GM21360 (cell line): ENCODE data around the gene SLC35B2.
A peak's percentile ranks its signal among the peaks of the same experiment; 100 is the strongest.

Experiments
- ATAC-seq: cut with Tn5 transposase; IDR thresholded peaks from one replicate; pipeline ENCODE4 v1.9.1; 2021; ENCODE audit warnings: mild to moderate bottlenecking, moderate library complexity; ENCODE audit not compliant: unreplicated experiment

The SLC35B2 gene, protein sequence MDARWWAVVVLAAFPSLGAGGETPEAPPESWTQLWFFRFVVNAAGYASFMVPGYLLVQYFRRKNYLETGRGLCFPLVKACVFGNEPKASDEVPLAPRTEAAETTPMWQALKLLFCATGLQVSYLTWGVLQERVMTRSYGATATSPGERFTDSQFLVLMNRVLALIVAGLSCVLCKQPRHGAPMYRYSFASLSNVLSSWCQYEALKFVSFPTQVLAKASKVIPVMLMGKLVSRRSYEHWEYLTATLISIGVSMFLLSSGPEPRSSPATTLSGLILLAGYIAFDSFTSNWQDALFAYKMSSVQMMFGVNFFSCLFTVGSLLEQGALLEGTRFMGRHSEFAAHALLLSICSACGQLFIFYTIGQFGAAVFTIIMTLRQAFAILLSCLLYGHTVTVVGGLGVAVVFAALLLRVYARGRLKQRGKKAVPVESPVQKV

DNA sequence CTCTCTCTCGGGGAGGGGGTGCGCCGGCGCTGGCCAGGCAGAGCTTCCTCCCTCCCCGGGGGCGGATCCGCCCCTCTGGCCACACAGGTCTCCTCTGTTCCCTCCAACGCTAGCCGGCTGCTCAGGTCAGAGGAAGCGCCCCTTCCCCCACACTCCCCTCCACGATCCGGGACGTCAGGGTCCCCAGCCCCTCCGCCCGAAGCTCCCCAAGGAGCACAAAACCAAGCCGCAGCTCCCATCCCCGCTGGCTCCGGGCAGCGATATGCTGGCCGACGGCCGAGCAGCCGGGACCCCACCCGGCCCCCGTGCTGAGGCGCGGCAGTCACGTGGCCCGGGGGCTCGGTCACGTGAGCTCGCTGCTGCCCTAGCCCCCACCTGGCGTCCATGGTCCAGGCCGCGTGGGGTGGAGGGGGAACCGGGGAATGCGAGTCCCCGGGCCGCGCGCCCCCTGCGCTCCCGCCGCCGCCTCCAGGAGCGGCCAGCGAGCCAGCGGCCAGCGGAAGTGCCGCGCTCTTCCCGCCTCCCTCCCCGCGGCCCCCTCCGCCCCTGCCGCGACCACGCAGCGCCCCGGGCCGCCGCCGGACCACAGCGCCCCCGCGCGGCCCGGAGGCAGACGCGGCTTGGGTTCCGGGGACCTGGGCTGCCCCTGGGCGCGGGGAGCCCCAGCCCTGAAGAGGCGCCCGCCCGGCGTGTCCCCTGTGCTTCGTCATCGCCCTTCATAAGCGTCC is at the start of gene SLC35B2:
SLC35B2 (minus strand) TSS at position 504 of the 728 bp plus-strand sequence; CDS start at position 386, 118 bp downstream.
- peak; percentile 29 for ATAC-seq

DNA sequence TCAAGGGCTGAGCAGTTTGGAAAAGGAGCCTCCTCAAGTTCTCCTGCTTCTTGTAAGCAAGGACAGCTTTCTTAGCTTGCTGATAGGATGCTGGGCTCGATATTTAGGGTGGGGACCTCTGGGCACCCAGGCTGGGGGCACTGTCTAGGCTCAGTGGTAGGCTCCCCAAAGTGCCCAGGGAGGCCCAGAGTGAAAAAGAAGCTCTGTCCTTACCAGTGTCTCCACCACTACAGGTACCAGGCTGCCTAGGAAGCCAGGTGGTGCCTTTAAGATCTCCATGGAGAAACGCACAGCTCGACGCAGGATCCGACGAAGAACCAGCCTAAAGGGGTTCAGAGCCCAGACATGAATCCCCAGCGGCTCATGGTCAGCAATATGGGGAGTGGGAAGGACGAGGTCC is 49.4 kb upstream of the SLC35B2 start:
- ATAC-seq, result no peak

DNA sequence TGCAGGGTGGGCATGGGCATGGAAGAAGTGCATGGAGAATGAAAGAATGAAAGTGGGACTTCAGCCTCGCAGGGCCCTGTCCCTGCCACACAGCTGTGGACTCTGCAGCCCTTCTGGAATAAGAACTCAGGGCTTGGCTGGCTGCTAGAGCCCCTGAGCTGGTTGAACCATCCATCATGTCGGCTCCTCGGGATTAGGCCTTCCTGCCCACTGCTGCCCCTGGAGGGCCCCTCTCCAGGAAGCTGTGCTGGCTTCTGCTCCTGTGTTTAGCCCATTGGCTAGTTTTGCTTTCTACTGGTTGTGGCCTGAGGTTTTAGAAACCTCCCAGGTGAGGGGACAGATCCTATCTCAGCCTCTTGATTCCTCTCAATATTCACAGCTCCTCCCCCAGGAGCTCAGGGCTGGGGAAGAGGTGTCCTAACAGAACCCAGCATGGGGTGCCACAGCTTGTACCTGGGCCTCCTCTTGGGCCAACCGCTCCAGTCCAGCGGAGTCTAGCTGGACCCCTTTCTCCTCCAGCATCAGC is 47.9 kb upstream of the SLC35B2 start:
- no peak for ATAC-seq

DNA sequence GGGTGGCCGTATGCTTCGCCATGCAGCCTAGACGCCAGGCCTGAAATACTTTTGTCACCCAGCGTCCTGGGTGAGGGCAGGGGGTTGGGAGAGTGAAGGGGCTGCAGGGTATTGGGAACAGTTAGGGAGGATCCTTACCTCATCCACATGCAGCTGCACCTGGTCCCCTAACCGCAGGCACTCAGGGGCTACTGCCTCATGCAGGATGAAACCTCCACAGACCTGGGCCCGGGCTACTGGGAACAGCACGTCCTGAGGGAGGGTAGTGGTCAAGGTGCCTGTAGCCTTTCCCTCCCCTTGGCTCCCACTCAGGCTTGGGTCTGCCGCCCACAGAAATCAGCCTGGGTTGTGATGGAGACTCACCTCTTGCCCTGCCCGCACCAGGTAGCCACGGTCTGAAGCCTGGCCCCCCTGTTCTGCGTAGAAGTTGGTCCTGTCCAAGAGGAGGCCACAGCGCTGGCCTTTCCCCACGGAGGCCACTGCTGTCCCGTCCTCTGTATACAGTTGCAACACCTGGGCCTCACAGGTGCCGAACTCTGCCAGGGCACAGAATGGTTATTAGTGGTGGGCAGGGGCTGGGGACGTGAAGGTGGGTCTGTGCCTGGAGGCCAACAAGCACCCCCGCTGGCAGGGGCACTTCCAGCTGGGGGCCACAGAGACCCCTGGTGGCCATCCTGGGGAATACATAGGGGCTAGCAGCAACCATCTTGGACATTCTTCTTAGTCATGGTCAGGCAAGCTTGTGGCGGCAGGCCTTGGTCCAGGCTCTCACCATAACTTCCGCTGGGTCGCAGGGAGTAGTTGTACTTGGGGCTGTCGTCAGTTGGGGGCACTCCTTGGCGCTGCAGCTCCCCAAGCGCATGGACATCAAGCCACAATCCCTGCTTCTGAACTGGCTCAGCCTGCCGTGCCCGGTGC is 47.2 kb upstream of the SLC35B2 start:
- ATAC-seq, result no peak

DNA sequence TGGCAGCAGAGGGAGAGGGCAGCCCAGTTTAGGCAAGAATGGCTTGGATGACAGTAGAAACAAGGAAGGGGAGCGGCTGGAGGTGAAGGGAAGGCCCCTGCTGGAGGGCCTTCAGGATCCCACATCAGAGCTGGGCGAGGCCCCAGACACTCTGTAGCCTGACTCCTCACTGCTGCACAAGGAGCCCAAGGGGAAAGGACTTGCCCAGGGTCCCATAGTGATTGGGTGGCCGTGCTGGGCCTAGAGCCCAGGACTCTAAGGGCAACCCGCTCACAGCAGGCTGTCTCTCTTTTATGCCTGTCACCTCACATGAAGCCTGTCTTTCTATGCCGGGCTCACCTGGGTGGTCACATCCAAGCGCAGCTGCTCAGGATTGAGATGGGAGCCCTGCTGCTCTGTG is 46.5 kb upstream of the SLC35B2 start:
- no peak for ATAC-seq

DNA sequence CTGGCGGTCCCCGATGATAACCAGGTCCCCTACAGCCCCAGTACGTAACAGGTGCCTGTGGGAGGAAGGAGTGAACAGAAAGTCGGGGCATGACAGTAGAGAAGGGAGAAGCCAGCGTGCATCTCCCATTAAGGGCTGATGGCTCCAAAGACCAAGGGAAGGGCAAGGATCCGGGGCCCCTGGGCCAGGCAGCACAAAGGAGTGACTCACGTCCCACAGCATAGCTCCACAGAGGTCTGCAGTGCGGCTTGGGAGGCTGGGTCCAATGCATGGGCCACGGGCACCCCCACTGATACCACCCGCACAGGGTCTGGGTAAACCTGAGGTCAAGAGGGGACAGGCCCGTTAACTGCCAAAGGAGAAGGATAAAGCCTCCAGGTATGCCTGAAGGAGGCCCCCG is 45.5 kb upstream of the SLC35B2 start:
- no peak for ATAC-seq

DNA sequence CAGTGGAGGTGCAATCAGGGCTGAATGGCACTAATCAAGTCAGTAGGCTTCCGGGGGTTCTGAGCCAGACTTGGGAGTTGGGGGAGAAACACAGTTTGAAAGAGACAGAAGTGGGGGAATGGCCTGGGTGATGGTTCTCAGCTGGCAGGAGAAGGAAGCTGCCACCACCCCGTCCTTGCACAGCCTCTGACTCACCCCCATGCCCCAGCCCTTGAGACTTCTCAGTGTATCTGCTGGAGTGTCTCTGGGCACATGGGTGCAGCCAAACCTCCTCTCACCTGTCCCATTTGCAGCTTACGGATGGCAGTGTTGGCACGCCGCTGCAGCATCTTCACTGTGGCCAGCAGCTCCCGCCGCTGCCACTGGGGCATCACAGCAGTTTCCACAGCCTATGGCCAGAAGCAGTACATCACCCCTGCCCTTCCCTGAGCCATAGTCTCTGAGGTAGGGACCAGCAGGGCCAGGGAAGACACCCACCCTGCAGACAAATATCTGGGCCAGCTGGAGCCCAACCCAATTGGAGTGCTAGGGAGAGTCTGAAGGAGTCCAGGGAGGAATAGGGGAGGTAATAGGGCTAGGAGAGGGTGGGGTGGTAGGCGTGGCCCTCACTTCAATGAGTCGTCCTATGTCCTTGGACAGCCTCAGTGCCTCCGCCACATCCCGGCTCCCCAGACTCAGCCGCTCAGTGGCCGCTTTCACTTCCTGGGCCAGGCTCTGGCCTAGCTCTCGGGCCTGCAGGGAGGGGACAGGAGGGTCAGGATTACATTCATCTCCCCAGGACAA is 44.6 kb upstream of the SLC35B2 start:
- ATAC-seq, result no peak

DNA sequence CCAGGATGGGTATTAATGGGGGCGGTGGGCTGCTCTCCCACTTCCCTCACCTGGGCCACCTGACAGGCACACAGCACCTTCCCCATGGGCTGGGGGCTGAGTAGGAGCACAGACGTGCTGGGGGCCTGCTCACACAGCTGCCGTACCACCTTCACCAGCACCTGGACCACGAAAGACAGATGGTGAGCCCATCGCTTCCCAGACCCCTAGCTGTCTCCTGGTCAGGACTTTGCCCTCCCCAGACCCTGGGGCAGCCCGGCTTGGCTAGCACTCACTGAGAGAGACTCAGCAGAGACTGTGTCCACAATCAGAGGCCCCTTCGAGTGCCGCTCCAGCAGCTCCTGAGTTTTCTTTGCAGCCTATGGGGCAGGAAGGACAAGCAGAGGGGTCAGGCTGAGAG is 43.8 kb upstream of the SLC35B2 start:
- ATAC-seq, result no peak

DNA sequence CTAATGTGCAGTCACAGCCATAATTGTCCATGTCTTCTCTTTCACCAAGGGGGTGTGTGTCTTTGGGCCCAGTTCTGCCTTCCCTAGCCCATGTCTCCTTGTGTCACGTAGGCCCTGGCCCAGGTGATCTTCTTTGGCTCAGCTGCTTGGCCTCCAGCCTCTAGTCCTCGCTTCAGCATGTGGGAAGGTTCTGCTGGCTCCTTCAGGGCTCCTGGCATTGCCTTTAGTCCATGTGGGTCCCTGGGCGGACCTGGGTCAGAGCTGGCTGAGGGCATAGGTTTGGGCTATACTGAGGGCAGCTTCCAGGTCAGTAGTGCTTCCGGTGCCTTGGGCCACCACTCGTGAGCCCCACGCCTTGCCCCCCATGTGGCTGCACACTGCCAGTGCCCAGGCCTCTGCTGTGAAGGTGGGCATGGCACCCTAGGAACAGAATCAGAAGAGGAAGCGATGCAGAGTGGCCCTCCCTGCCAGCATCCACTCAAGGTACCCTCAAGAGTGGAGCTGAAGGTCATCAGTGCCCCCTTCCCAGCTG is 43.0 kb upstream of the SLC35B2 start:
- ATAC-seq, result no peak

DNA sequence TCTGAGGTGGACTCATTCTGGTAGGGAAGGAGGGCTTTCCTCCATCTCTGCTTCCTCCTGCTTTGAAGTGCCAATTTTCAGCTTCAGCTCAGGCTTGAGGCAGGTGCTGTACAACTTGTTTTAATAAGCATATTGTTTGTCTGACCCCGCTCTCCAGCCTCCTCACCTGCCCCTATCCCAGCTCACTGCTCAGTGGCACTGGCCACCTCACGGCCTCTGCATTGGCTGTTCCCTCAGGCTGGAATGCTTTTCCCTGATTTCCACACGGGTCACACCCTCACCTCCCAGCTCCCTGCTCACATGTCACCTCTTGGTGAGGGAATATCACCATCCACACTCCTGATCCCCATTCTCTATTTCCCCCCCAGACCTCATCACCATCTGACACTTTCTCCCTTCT is 41.5 kb upstream of the SLC35B2 start:
- no peak for ATAC-seq

DNA sequence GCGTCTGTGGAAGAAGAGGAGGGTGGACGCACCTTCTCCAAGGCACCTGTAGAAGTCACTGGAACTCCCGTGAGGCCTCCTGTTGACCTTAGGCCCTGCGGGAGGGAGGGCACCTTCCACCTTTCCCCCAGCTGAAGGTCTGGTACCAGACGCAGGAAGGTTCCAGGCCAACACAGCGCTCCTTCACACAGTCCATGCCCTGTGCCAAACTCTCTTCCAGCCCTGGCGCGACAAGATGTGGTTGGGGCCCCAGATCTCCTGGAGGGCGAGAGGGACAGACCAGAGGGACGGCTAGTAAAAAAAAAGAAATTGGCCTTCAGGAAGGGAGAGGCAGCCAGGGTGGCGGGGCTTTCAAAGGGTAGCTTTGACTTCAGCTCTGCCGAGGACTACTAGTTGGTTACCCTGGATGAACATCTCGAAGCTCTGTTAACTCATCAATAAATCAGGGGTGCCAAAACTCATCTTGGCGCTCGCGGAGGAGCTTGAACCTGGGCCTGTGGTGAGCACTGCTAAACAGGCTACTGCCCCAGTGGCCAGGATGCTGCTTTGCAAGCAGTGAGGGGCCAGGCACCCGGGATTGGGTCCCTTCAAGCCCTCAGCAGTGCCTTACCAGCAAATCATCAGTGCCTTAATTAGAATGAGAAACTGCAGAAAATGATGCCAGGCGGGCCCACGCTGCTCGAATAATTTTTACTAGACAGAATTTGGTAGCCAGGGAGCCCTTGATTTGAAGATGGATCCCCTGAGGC is 40.9 kb upstream of the SLC35B2 start:
- ATAC-seq, result no peak

DNA sequence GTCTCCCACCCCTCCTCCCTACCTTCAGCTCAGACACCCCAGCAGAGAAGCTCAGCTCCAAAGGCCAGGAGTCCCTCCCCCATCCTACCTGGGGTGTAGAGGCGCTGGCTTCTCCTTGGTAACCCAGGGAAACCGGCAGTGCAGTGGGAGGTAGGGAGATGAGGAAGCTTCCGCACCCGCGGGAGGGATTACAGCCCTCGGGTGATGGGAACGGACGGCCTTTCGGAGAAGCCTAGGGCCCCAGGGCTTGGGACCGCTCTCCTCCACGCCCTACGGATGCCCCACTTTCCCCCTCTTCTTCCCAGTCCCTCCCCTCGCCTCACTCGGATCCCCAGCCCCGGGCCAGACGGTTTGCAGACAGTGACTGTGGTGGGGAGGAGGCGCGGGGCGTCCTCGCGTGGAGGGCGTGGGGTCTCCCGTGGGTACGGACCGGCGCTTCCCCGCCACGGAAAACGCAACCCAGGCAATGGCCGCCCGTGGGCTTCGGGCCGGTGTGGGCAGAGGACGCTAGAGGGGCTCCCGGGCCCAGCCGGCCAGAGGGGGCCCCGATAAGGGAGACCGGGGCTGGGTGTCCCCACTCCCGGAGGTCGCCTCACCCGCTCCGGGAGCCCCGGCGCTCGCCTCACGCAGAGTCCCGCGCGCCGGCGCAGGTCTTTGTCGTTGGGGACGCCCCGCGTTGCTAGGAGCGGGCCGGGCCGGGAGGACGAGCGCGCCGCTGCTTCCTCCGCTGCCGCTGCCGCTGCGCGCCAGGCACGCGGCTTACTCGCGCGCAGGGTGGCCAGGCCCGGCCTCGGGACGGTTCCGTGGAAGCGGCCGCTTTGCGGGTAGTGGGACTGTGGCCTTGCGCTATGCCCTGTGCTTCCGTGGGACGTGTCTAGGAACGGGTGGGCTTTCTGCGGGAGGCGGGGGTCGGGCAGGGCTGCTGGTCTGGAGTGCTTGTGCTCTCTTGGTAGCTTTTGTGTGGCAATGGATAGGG is 40.0 kb upstream of the SLC35B2 start:
- ATAC-seq, result no peak

DNA sequence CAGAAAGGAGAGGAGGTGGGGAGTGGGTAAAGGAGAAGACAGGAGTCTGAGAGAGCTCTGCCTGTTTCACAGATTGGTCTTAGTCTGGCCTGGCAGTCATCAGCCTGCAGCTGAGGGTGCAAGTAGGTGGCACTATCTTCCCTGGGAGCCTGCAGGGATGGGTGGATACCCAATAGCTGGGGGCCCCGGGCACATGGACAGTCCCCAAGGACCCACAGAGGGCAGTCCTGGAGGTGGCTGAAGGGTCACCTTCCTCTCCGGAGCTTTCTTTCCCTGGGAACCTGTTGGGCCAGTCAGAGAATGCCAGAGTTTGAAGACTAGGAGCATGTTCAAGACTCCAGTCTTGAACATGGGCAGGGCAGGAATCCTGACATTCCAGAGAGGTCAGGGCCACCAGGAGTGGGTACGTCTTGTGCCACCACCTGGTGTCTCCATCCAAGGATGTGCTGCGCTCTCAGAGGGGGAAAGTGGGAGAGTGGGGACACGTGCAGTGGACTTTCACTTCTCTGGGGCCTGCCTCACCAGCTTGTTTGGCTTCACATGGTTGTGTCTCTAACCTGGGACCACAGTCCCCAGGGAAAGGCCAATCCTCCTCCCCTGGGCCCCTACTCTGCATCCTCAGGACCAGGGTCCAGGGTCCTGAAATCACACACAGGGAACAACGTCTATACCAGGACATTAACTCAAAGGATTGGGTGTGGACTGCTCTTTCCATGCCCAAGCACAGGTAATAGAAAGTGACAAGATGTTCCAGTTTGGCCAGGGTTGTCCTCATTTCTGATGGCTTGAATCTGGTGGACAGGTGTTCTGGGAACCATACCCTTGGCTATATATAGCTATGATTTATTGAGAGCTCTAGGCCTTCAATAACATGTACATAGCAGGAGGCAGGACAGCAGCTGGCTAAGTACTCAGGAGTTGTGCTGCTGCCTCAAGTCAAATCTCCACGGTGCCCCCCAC is 37.8 kb upstream of the SLC35B2 start:
- ATAC-seq, result no peak

DNA sequence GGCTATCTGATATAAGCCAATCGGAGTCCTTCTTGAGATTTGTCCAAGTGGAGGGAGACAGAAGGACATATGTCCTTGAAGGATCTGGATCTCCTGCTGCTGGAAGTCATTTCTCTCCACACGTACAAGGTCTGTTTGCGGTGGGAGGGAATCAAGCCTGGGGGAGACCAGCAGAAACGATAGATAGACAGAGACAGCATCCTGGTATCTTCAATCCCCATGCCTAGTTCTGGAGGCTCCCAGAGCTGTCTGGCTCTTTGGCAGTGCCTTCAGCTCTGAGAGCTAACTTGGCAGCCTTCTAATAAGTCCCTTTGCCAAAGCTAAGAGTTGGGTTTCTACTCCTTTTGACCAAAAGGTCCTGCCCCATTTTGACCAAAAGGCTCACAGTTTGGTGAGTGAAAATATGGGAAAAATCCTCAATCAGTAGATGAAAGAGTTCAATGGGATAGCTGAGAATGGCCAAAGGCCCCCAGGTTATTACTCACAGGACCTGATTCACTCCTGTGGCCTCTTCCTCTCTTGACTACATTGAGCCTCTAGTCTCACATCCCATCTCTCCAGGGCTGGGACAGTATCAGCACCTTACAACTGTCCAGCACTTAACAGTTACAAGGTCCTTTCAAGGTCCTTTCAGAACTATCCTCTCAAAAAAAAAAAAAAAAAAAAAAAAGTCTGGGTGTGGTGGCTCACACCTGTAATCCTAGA is 35.5 kb upstream of the SLC35B2 start:
- ATAC-seq, result no peak

DNA sequence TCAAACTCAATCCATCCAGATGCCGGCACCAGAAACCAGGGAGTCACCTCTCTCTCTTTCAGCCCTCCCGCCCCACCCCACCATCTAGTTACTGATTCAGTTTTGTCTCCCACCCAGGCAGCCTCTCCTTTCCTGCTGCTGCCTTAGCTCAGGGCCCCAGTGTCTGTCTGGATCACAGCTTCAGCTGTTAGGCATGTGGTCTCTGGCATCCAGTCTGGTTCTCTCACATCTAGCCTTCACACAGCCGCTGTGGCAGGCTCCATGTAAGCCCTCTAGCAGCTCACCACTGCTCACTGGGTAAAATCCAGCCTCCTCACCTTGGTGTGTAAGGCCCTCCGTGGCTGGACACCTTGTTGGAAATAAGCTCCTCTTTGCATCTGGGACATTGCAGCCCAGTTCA is 34.5 kb upstream of the SLC35B2 start:
- ATAC-seq, result no peak

DNA sequence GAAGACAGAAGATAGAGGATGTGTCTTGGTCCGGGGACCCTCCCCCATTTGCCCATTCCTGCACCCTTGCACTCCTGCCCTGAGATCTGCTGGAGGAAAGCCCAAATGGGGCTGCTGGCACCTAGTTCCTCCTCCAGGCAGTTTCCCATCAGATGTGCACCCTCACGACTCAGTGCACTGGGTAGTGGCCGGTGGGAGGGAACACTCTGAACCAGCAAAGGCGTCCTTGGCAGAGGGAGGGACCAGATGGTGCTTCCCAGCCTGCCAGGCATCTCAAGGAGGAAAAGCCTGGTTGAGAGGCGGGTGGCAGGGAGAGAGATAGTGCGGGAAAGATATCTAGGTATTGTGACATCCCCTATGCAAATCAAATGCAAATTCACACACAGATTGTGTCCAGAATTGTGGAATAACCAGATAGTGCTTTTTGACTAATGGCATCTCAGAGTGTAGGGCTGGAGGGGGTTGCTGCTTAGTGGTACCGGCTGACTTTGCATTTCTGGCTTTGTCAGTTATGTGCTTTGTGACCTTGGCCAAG is 32.5 kb upstream of the SLC35B2 start:
- no peak for ATAC-seq
